KBM-7 (cell line): Measurements from ENCODE around the gene TMEM41B.
"Not testable (repeated sequence)": the region's sequence is repeated elsewhere in the genome, so short reads cannot be mapped to it uniquely, and the experiment has no call there.

Experiments
- DNase-seq: peaks from one replicate; pipeline ENCODE4 v3.0.0-alpha.2; 2015
- in situ Hi-C: fragments of 300-500 bp; cut with MboI; formaldehyde crosslinking; loops from 2 replicates; pipeline ENCODE4 v1.14.3; 2020; ENCODE audit warnings: low sequenced_read_pairs, low pct_unique_long_range_greater_than_20kb, mixed read lengths

The TMEM41B gene

GRCh38 chr11:9314291-9315077 lies at the start of gene TMEM41B:
TMEM41B (minus strand) TSS chr11:9314593; CDS start chr11:9314441, 152 bp downstream.
- in situ Hi-C loops = no loop called here
- DNase-seq = peak; percentile 99

GRCh38 chr11:9362393-9362863 lies 48.0 kb upstream of the TMEM41B start:
- DNase-seq = no peak
- in situ Hi-C loops = no loop called here

GRCh38 chr11:9360862-9361622 lies 46.6 kb upstream of the TMEM41B start:
- in situ Hi-C loops, DNase-seq: not testable (repeated sequence)

- DNase-seq = no peak
- in situ Hi-C loops = no loop called here
Observed at GRCh38 chr11:9357041-9357440, 42.6 kb upstream of the TMEM41B start.

- DNase-seq = no peak
- in situ Hi-C loops = no loop called here
Observed at GRCh38 chr11:9351321-9351881, 37.0 kb upstream of the TMEM41B start.

- in situ Hi-C loops, DNase-seq: not testable (repeated sequence)
Observed at GRCh38 chr11:9347779-9348178, 33.4 kb upstream of the TMEM41B start.

- in situ Hi-C loops = no loop called here
- peak; percentile 65 for DNase-seq
Observed at GRCh38 chr11:9347100-9347499, 32.7 kb upstream of the TMEM41B start.

GRCh38 chr11:9344061-9344680 lies 29.8 kb upstream of the TMEM41B start:
- in situ Hi-C loops = no loop called here
- no peak for DNase-seq

GRCh38 chr11:9341638-9342178 lies 27.3 kb upstream of the TMEM41B start:
- no peak for DNase-seq
- in situ Hi-C loops = no loop called here

- no peak for DNase-seq
- in situ Hi-C loops = no loop called here
Observed at GRCh38 chr11:9332655-9333054, 18.3 kb upstream of the TMEM41B start.

- no peak for DNase-seq
- in situ Hi-C loops = no loop called here
Observed at GRCh38 chr11:9330387-9331384, 16.3 kb upstream of the TMEM41B start.

GRCh38 chr11:9320047-9320446 lies 5.7 kb upstream of the TMEM41B start:
- in situ Hi-C loops = no loop called here
- no peak for DNase-seq

- in situ Hi-C loops = not testable (repeated sequence)
Observed at GRCh38 chr11:9319377-9320001, 5.1 kb upstream of the TMEM41B start.

GRCh38 chr11:9318442-9319376 lies 4.3 kb upstream of the TMEM41B start:
- in situ Hi-C loops = not testable (repeated sequence)

More at GRCh38 chr11:9319377-9320001, 5.1 kb upstream of the TMEM41B start:
- DNase-seq = peak; percentile 47

GRCh38 chr11:9316334-9316733 lies 1.9 kb upstream of the TMEM41B start:
- no peak for DNase-seq
- in situ Hi-C loops = no loop called here

More at GRCh38 chr11:9318442-9319376, 4.3 kb upstream of the TMEM41B start:
- not testable (repeated sequence) for DNase-seq

- in situ Hi-C loops = no loop called here
- DNase-seq = no peak
Observed at GRCh38 chr11:9315078-9315688, 790 bp upstream of the TMEM41B start.
